ENCODE measurements around the gene SLC22A23.

Gene SLC22A23

GRCh38 chr6:3326981-3327380 is 129.9 kb downstream of the SLC22A23 start:
- DNase-seq (ENCODE audit: low spot score): no peak
- H3K27ac ChIP-seq: no peak overlapping the region
- ChIA-PET POLR2A (ENCODE audit: low non-redundant PET) (no interaction called here), CTCF (no interaction called here)
- TF ChIP-seq, protein P1, sequence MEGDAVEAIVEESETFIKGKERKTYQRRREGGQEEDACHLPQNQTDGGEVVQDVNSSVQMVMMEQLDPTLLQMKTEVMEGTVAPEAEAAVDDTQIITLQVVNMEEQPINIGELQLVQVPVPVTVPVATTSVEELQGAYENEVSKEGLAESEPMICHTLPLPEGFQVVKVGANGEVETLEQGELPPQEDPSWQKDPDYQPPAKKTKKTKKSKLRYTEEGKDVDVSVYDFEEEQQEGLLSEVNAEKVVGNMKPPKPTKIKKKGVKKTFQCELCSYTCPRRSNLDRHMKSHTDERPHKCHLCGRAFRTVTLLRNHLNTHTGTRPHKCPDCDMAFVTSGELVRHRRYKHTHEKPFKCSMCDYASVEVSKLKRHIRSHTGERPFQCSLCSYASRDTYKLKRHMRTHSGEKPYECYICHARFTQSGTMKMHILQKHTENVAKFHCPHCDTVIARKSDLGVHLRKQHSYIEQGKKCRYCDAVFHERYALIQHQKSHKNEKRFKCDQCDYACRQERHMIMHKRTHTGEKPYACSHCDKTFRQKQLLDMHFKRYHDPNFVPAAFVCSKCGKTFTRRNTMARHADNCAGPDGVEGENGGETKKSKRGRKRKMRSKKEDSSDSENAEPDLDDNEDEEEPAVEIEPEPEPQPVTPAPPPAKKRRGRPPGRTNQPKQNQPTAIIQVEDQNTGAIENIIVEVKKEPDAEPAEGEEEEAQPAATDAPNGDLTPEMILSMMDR (conservative IDR thresholded peaks at IDR 0.05; ENCODE audit: low read depth): no peak

DNA sequence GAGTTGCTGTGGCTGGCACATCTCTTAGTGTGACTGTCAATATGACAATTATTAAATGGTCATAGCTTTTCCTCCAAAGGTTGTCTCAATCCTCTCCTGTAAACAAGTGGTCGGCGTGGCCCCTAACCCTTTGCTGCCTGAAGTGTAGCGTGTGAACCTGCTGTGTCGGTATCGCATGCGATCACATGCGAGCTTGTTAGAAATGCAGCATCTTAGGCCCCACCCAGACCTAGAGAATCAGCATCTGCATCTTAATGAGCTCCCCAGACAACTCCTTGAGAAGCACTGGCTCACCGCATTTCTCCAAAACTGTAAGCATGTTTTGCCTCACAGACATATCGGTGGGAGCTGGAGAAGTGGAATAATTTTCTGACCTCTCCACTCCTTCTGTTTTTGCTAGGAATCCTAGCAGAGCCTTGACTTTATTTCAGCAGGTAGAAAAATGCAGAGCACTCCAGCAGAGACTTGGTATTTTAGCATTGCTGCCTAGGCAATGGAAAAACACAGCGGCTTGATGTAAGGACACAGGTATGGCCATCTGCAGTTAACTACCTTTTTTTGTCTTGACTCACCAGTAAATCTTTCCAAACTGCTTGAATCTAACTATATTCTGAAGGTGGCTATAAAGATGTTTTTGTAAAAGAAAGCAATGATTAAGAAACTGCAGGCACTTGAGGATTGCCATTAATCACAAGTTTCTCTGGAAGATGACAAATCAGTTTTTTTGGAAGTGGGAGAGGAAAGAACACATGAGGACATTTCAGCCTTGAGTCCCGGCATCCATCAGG is 130.5 kb downstream of the SLC22A23 start:
- CTCF ChIA-PET: no interaction called here
- no peak for DNase-seq (ENCODE audit: low spot score)
- TF ChIP-seq, protein P1 (conservative IDR thresholded peaks at IDR 0.05; ENCODE audit: low read depth): no peak
- POLR2A ChIA-PET (ENCODE audit: low non-redundant PET): no interaction called here
- H3K27ac ChIP-seq: no peak overlapping the region

GRCh38 chr6:3325210-3325609 is 131.6 kb downstream of the SLC22A23 start:
- no peak overlapping the region for H3K27ac ChIP-seq
- ChIA-PET POLR2A (ENCODE audit: low non-redundant PET) (no interaction called here), CTCF (interaction anchor here (0.6 kb wide), 1 partner anchor 45 kb away, joined by 3 read pairs; no protein-coding TSS in a partner anchor)
- TF ChIP-seq, protein P1 (conservative IDR thresholded peaks at IDR 0.05; ENCODE audit: low read depth): no peak
- DNase-seq (ENCODE audit: low spot score): no peak

DNA sequence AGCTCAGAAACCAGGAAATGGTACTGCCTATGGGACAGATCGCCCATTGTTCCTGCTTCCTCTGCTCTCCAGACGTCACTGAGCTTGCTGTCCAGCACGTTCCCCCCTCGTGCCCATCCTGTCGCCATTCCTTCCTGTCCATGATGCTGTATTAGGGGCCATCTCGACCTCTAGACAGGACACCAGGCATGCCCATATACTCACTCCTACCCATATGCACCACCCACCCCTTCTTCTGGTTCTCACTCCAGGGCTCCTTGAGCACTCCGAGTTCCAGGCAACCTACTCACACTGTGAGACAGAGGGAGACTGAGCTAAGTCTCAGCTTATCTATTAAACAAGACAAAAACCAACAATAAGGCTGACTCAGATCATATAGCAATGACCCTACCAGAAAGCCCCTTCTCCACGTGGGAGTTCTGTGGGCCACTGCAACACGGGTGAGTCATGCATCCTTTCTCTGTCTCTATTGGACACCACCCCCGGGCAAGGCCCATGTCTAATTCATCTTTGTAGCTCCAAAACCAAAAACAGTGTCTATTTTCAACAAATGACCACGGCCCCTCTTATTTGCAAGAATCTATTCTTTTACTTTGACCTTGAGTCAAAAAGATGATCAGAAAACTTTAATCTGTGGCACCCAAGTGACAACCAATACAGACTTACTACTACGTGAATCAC is 132.4 kb downstream of the SLC22A23 start:
- POLR2A ChIA-PET (ENCODE audit: low non-redundant PET): no interaction called here
- peak; percentile 60 for DNase-seq (ENCODE audit: low spot score)
- TF ChIP-seq, protein P1 (conservative IDR thresholded peaks at IDR 0.05; ENCODE audit: low read depth): no peak
- H3K27ac ChIP-seq: no peak overlapping the region
- CTCF ChIA-PET: interaction anchor here (0.6 to 0.7 kb wide), 2 partner anchors 46 to 173 kb away, joined by 3 read pairs; no protein-coding TSS in a partner anchor

- no peak for DNase-seq (ENCODE audit: low spot score)
- ChIA-PET CTCF (interaction anchor here (0.6 to 0.7 kb wide), 2 partner anchors 11 to 174 kb away, joined by 3 read pairs; no protein-coding TSS in a partner anchor), POLR2A (ENCODE audit: low non-redundant PET) (no interaction called here)
- no peak overlapping the region for H3K27ac ChIP-seq
- TF ChIP-seq, protein P1 (conservative IDR thresholded peaks at IDR 0.05; ENCODE audit: low read depth): no peak
Observed at GRCh38 chr6:3323696-3324261, 133.1 kb downstream of the SLC22A23 start.

DNA sequence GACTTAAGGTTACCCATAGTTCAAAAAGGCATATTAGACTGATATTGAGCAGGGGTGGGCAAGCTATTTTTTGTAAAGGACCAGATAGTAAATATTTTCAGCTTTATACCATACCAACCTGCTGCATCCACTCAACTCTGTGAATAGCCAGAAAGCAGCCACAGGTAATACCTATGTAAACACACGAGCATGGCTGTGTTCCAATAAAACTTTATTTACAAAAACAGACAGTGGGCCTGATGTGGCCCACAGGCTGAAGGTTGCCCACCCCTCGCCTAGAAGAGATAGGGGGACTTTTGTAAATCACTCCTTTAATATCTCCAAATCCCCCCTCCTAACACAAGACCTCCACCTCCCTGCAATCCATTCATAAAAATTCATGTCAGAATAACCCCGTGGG is 133.7 kb downstream of the SLC22A23 start:
- TF ChIP-seq, protein P1 (conservative IDR thresholded peaks at IDR 0.05; ENCODE audit: low read depth): no peak
- DNase-seq (ENCODE audit: low spot score): no peak
- CTCF ChIA-PET: interaction anchor here (0.6 kb wide), 1 partner anchor 11 kb away, joined by 3 read pairs; no protein-coding TSS in a partner anchor
- POLR2A ChIA-PET (ENCODE audit: low non-redundant PET): no interaction called here
- no peak overlapping the region for H3K27ac ChIP-seq
